OCI-LY3 (cell line): ENCODE measurements around the gene CLIP2.

ENCODE experiments used
- CTCF ChIP-seq: fragments of 200-600, 300-600 bp; sonication (generic); IDR thresholded peaks from 2 replicates; pipeline ENCODE4 v1.5.1; 2014; ENCODE audit warnings: antibody characterized with exemption, low read length, low read depth
- EZH2phosphoT487 ChIP-seq: fragments of 200-600 bp; shearing (Covaris generic); IDR thresholded peaks from 2 replicates; pipeline ENCODE4 v1.6.1; 2018; ENCODE audit warnings: antibody characterized with exemption, mixed run types, low read depth

GRCh38 chr7:74263399-74264120, 25.6 kb upstream of the CLIP2 start:
- TF ChIP-seq CTCF (no peak), EZH2phosphoT487 (no peak)
